ENCODE data around the gene RAPGEF5.

RAPGEF5 gene

GRCh38 chr7:22181663-22182062, 175.3 kb downstream of the RAPGEF5 start:
- DNase-seq: no peak

GRCh38 chr7:22179442-22179879, 177.5 kb downstream of the RAPGEF5 start:
- DNase-seq: no peak

- no peak for DNase-seq
Observed at GRCh38 chr7:22178735-22179134, 178.2 kb downstream of the RAPGEF5 start.

GRCh38 chr7:22176791-22177412, 180.1 kb downstream of the RAPGEF5 start:
- DNase-seq: no peak

GRCh38 chr7:22174574-22174953, 182.4 kb downstream of the RAPGEF5 start:
- DNase-seq: peak; percentile 7

GRCh38 chr7:22173685-22174573, 183.0 kb downstream of the RAPGEF5 start:
- peak; percentile 50 for DNase-seq

- no peak for DNase-seq
Observed at GRCh38 chr7:22168129-22168634, 188.8 kb downstream of the RAPGEF5 start.

GRCh38 chr7:22167482-22167881, 189.5 kb downstream of the RAPGEF5 start:
- DNase-seq: no peak

GRCh38 chr7:22166928-22167327, 190.0 kb downstream of the RAPGEF5 start:
- DNase-seq: no peak

GRCh38 chr7:22159341-22159740, 197.6 kb downstream of the RAPGEF5 start:
- no peak for DNase-seq

- DNase-seq: no peak
Observed at GRCh38 chr7:22157552-22157951, 199.4 kb downstream of the RAPGEF5 start.

GRCh38 chr7:22156205-22156604, 200.7 kb downstream of the RAPGEF5 start:
- DNase-seq: peak; percentile 17

GRCh38 chr7:22154143-22154529, 202.8 kb downstream of the RAPGEF5 start:
- no peak for DNase-seq

GRCh38 chr7:22153432-22154142, 203.4 kb downstream of the RAPGEF5 start:
- no peak for DNase-seq

- no peak for DNase-seq
Observed at GRCh38 chr7:22152690-22153089, 204.3 kb downstream of the RAPGEF5 start.

- DNase-seq: no peak
Observed at GRCh38 chr7:22151901-22152300, 205.1 kb downstream of the RAPGEF5 start.

- no peak for DNase-seq
Observed at GRCh38 chr7:22150221-22150620, 206.7 kb downstream of the RAPGEF5 start.

- DNase-seq: no peak
Observed at GRCh38 chr7:22147868-22148267, 209.1 kb downstream of the RAPGEF5 start.

GRCh38 chr7:22146961-22147512, 209.9 kb downstream of the RAPGEF5 start:
- no peak for DNase-seq

GRCh38 chr7:22144950-22145349, 212.0 kb downstream of the RAPGEF5 start:
- no peak for DNase-seq

GRCh38 chr7:22143491-22143890, 213.5 kb downstream of the RAPGEF5 start:
- no peak for DNase-seq

- no peak for DNase-seq
Observed at GRCh38 chr7:22142572-22142971, 214.4 kb downstream of the RAPGEF5 start.

- DNase-seq: no peak
Observed at GRCh38 chr7:22141355-22141754, 215.6 kb downstream of the RAPGEF5 start.

Measured in inflammatory macrophage treated with lipopolysaccharide for 4 hours (primary cell).